ENCODE measurements around the gene TMEM35B.
"Not testable (repeated sequence)": the region's sequence is repeated elsewhere in the genome, so short reads cannot be mapped to it uniquely, and the experiment has no call there.

The TMEM35B gene

DNA sequence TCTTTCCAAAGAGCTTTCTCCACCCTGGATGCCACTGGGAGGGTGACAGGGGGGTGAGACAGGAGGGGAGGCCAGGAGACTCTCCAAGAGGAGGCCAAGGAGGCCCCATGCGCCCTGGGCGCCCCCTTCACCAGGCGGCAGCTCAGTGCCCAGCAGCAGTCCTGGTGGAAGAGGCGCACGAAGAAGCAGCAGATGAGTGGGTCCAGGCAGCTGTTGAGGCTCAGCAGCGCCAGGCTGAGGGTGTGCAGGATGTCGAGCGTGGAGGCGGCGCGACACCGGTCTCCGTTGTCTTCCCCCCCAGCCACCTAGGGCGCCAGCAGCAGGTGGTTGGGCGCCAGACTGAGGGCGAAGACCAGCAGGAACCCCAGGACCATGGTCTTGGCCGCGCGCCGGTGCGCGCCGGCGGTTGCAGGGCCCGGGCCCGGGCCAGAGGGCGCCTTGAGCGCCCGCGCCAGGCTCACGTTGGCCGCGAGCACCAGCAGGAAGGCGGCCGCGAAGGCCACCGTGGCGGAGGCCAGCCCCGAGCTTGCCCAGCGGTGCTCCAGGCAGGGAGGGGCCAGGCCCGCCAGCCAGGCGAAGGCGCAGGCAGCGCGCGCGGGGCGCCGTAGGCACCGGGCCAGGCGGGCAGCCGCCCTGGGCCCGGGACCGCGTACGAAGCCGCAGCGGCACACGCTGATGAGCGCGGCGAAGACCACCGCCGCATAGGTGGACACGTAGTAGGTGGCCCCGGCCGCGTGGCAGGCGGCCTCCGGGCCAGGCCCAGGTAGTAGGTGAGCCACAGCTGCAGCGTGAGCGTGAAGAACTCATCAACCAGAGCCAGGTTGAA lies 8.6 kb downstream of the TMEM35B start:
- DNase-seq: no peak

DNA sequence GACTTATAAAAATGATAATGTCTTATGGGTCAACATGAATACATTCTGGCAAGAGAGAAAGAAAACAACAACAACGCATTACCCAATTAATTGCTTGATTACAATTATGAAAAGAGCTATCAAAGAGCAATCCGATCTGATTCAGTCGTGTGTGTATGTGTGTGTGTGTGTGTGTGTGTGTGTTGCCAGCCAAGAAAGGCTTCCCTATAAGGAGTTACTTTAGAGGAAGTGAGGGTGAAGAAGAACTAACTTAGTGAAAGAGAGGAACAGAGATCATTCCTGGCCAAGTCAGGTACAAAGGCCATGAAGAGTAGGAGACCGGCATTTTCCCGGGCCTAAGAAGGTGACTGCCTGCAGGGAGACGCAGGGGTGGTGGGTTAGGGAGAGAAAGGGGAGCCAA lies 9.4 kb downstream of the TMEM35B start:
- no peak for DNase-seq

DNA sequence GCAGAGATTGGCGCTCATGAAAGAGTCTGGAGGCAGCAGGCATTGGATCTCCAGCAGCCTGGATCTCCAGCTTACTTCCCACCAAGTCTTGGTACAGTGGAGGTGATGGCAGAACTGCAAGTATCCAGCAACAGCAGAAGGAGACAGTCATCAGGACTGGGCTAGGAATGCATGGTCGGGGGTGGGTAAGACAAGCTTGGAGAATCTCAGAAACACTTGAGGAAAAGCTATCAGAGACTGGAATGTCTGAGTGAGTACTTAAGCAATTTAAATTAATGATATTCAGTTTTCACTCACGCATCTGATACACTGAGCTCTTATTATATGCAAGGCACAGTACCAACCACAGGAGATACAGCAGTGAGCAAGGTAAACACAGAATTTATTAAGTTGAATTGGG lies 9.8 kb downstream of the TMEM35B start:
- no peak for DNase-seq

DNA sequence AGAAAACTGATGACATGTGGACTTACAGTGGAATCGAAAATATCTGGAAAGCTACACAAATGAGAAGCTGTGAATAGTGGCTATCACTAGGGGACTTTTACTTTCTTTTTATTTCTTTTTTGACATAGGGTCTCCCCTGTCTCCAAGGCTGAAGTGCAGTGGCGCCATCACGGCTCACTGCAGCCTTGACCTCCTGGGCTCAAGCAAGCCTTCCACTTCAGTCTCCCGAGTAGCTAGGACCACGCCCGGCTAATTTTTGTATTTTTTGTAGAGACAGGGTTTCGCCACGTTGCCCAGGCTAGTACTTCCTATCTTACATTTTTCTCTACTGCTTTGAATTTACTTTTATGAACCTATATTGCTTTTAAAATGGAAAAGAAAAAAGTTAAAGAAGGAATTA lies 10.5 kb downstream of the TMEM35B start:
- no peak for DNase-seq

DNA sequence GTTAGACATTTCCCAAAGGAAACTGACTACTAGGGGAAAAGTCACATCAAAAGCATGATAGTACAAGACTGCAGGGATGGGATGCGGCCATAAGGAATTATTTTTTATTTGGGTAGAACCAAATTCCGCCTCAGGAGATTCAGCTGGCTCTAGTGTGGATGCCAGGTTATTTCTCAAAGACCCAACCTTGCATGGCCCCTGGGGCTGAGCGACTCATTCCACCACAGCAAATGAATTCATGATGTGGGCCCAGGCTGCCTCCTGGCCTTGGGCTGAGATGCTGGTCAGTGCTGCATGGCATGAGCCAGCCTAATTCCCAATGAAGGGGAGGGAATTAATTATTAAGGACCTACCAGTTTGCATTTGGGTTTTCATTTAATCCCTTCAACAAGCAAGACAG lies 11.8 kb downstream of the TMEM35B start:
- DNase-seq: no peak

DNA sequence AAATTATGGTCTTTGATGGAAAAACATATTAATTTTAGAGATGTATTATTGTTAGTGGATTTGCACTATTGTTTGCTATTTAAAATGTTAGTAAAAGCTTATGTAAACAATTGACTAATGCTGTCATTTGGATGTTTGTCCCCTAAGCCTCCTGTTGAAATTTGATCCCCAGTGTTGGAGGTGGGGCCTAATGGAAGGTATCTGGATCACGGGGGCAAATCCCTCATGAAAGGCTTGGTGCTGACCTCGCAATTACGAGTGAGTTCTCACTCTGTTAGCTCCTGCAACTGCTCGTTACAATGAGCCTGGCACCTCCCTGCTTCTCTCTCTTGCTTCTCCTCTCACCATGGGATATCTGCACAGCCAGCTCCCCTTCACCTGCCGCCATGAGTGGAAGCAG lies 14.3 kb downstream of the TMEM35B start:
- DNase-seq: no peak

DNA sequence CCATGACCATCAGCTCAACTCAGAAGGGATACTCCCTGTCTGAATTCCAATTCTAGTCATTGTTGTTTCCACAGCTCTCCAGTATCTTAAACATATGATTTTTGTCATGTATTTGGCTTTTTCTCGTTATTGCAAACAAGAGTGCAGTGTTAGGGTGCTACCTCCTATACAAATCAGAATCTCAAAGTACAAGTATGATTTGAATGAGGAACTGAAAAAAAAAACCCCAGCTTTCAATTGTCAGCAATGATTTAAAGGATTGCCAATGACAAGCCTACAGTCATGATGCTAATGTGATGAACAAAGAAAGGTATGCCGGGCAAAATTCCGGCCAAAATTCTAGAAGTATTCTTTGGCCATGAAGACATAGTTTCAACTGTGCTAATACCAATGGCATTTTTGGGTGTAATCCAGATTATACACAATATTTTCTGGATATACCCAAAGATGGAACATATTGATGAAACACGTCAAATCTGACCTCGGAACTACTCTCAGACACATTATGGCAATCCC lies 14.9 kb downstream of the TMEM35B start:
- DNase-seq: no peak

DNA sequence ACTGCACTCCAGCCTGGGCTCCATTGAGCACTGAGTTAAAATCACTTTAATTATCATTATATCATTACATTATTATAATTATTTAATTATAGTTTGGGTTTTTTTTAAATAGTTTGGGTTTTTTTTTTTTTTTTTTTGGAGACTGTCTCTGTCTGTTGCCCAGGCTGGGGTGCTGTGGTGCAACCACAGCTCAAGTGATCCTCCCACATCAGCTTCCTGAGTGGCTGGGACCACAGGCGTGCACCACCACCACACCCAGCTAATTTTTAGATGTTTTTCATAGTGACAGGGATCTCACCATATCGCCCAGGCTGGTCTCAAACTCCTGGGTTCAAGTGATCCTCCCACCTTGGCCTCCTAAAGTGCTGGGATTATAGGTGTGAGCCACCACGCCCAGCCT lies 16.9 kb downstream of the TMEM35B start:
- not testable (repeated sequence) for DNase-seq

DNA sequence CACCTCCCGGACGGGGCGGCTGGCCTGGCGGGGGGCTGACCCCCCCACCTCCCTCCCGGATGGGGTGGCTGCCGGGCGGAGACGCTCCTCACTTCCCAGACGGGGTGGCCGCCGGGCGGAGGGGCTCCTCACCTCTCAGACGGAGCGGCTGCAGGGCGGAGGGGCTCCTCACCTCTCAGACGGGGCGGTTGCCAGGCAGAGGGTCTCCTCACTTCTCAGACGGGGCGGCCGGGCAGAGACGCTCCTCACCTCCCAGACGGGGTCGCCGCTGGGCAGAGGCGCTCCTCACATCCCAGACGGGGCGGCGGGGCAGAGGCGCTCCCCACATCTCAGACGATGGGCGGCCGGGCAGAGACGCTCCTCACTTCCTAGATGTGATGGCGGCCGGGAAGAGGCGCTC lies 17.5 kb downstream of the TMEM35B start:
- not testable (repeated sequence) for DNase-seq

DNA sequence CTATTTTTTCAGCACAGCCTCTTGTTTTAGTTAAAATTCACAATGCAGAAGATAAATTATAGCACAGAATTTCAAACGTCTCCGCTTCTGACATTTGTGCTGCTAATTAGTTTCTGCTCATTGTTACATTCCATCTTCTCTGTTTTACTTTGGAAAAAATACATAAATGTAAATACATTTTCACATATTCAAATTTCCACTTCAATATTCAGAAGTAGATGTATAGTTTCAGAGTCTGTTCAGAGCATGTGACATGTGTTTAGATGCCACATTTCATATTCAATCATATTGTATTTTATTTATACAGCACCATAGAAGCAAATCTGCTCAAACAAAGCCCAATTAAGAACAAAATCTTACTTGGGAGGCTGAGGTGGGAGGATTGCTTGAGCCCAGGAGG lies 19.6 kb downstream of the TMEM35B start:
- no peak for DNase-seq

DNA sequence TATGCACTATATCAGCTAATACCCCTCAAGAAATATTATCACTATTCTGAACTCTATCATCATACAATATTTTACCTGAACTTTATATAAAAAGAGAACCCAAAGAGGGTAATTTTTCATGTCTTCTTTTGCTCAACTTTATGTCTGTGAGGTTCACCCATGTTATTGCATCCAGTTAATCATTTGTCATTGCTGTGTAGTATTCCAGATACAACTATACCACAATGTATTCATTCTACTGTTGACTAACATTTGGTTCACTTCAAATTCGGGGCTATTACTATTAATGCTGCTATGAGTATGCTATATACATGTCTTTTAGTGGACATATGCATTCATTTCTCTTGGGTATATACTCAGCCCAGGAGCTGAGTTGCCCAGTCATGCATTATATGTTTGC lies 34.7 kb downstream of the TMEM35B start:
- DNase-seq: no peak

DNA sequence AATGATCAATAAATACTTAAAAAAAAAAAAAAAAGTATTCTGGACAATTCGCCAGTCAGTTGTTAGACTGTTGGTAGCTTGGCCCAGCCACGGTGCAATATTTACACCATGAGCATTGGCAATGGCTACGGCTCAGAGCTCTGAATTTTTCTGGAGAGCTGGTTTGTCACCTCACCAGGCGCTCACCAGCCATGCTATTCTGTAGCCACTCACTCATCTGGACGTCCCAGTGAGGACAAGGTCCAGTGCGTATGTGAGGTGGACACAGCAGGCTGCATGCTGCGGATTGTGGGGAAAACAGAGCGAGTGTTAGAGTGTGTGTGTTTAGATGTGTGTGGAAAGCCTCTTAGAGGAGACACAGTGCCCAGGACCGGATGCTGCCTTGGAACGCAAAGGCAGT lies 36.4 kb downstream of the TMEM35B start:
- DNase-seq: not testable (repeated sequence)

DNA sequence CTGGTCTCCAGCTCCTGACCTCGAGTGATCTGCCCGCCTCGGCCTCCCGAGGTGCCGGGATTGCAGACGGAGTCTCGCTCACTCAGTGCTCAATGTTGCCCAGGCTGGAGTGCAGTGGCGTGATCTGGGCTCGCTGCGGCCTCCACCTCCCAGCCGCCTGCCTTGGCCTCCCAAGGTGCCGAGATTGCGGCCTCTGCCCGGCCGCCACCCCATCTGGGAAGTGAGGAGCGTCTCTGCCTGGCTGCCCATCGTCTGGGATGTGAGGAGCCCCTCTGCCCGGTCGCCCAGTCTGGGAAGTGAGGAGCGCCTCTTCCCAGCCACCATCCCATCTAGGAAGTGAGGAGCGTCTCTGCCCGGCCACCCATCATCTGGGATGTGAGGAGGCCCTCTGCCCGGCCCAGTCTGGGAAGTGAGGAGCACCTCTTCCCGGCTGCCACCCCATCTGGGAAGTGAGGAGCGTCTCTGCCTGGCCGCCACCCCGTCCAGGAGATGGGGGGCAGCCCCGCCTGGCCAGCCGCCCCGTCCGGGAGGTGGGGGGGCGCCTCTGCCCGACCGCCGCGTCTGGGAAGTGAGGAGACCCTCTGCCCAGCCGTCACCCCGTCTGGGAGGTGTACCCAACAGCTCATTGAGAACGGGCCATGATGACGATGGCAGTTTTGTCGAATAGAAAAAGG lies 37.4 kb downstream of the TMEM35B start:
- DNase-seq: not testable (repeated sequence)

DNA sequence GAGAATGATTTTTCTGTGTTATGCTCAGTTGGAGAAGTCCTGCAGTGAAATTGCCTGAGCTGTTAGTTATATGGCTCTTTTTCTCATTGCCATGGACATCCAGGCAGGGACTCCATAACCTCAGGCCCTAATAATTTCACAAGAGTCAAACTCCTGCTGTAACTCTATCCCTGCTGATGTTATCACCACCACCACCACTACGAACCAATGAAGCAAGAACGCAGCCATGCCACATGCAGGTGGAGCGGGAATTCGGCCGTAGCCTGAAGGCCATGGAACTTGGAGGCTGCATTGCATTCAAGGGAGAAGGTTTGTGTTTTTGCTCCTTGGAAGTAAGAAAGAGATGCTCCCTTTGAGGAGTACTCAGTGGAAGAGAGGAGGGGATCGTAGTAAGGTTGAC lies 38.9 kb downstream of the TMEM35B start:
- no peak for DNase-seq

DNA sequence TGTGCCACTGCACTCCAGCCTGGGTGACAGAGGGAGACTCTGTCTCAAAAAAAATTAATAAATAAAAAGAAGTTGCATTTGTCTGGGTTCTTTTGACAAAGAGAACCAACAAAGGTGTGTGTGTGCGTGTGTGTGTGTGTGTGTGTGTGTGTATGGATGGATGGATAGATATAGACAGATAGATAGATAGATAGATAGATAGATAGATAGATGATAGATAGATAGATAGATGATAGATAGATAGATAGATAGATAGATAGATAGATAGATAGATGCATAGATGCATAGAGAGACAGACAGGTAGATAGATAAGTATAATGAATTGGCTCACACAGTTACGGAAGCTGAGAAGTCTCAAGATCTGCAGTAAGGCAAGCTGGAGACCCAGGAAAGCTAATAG lies 43.3 kb downstream of the TMEM35B start:
- DNase-seq: not testable (repeated sequence)
